ENCODE data around the gene DGCR6L. TPM values are rescaled to one million over a fixed set of nuclear protein-coding genes. Genes with fewer than 3 reads are reported as not detected.

DGCR6L gene
- total and polyA plus RNA-seq, 2 of the 4 experiments (the other 2 are of a cell fraction) = 65.4 to 80.4 TPM

DNA sequence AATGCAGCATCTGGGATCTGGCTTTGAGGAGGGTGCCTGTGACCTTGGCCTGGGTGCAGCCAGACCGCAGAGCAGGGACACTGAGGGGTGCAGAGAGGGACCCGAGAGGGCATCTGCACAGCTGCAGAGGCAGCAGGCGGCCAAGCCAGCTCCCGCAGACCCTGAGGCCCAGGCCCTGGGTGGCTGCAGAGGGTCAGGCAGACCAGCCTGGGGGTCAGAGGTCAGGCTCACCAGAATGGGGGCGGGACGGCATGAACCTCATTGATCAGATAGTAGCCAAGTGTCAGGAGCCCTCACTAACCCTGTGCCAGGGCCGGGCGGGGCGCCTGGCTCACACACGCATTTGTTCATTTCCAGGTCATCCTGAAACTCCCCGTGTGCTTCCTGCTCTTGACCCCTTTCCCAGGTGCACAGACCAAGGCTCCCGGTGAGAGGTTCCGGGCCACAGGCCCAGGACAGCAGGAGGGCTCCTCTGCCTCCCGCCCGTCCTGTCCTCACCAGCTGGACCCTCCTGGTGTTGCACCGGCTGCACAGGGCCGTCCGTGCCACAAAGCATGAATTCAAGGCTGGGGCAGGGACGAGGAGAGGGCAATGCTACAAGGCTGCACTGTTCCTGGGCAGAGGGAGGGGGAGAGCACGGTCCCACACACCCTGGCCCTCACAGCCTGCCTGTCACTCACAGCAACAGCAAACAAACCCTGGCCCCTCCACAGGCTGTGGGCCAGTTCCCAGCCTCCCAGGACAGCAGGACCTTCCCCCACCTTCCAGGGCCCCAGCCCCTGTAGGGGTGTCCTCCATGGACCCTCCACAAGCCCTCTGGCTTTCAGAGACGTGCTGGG is 55.0 kb downstream of the DGCR6L start:
- Histone ChIP-seq H4K5ac (ENCODE audit: low read depth, low read length) (no peak overlapping the region), H4K20me1 (ENCODE audit: insufficient read depth, low read length) (no peaks in the 10 kb centered on the region; the same call in none of the 2 replicates), H4K91ac (ENCODE audit: insufficient read depth, low read depth, low read length) (no peak overlapping the region), H3K56ac (ENCODE audit: extremely low read depth, insufficient read depth, low read length) (no peak overlapping the region), H2BK5ac (ENCODE audit: low read depth, low read length, poor library complexity, severe bottlenecking) (no peak overlapping the region), H2AK5ac (ENCODE audit: low read depth, low read length) (no peak overlapping the region), H2BK15ac (ENCODE audit: low read depth, low read length) (no peak overlapping the region), H2BK20ac (ENCODE audit: low read depth, low read length) (no peak overlapping the region), H2AFZ (replicated peaks; ENCODE audit: low read length, poor library complexity) (no peak overlapping the region), H3K4me1 (ENCODE audit: control insufficient read depth, insufficient read depth, low read length) (no peaks in the 10 kb centered on the region), H3K4me3 (ENCODE audit: insufficient read depth, low read depth, low read length) (no peak overlapping the region), H3K14ac (replicated peaks; ENCODE audit: low read depth, low read length) (no peak overlapping the region), H3K23ac (ENCODE audit: low read depth, low read length) (no peak overlapping the region), H3K18ac (ENCODE audit: low read depth, low read length) (no peak overlapping the region), H3K9me1 (ENCODE audit: insufficient read depth, low read length) (no peaks in the 10 kb centered on the region), H3K9ac (ENCODE audit: low read depth, low read length) (no peak overlapping the region), H3K4ac (ENCODE audit: low read depth, low read length) (no peak overlapping the region), H3K79me1 (ENCODE audit: low read depth in 1 of 2, low read length in 2 of 2) (no peaks in the 10 kb centered on the region), H2AK9ac (replicated peaks; ENCODE audit: low read depth, low read length, poor library complexity) (no peak overlapping the region), H2BK120ac (ENCODE audit: low read depth, low read length) (no peak overlapping the region), H3K27me3 (ENCODE audit: control insufficient read depth, insufficient read depth, low read length) (peaks cover 23% of the 10 kb centered on the region), H3K4me2 (ENCODE audit: low read depth, low read length) (no peak overlapping the region), H3K27ac (ENCODE audit: insufficient read depth, low read length) (no peak overlapping the region), H3K9me3 (ENCODE audit: control insufficient read depth, insufficient read depth, low read length) (no peaks in the 10 kb centered on the region), H3K36me3 (ENCODE audit: control insufficient read depth, insufficient read depth, low read length) (no peaks in the 10 kb centered on the region), H4K8ac (ENCODE audit: low read depth in 2 of 2, low read length in 2 of 2) (no peak overlapping the region)
- BruUV-seq (replicated peaks) = no TSS peak
- dilution Hi-C loops (cut with HindIII; ENCODE audit: low sequenced_read_pairs, unreplicated experiment) (no loop called here), intact Hi-C loops (cut with micrococcal nuclease) (loop anchor here (5.0 kb wide), 1 partner anchor 88 kb away; no protein-coding TSS in a partner anchor), in situ Hi-C loops (cut with MboI; ENCODE audit: low sequenced_read_pairs) (no loop called here)
- ChIA-PET POLR2A (ENCODE audit: unreplicated experiment) (no interaction called here), CTCF (no interaction called here)
- no peak for TF ChIP-seq BHLHE40 (IDR thresholded peaks at IDR 0.05; ENCODE audit: low read depth, low read length)
- no peak for TF ChIP-seq POLR2A (IDR thresholded peaks at IDR 0.05; ENCODE audit: low read depth, low read length)
- TF ChIP-seq FOS (IDR thresholded peaks at IDR 0.05; ENCODE audit: low read depth, low read length) = no peak
- TF ChIP-seq CTCF (conservative IDR thresholded peaks at IDR 0.05; ENCODE audit: low read depth, low read length) = no peak
- TF ChIP-seq CHD1 (IDR thresholded peaks at IDR 0.05; ENCODE audit: low read depth, low read length) = no peak
- no peak for TF ChIP-seq RAD21 (IDR thresholded peaks at IDR 0.05; ENCODE audit: low read length)
- DNase-seq (no peak), ATAC-seq (ENCODE audit: low read depth) (no peak)
- 35% methylated on average over 4 of the region's 21 CpGs; no CpG with 5 or more reads in 1 of the 2 experiments for WGBS, 2 experiments (ENCODE audit: extremely low coverage in 2 of 2, insufficient read length in 1 of 2)

Other genes starting within 250 kb of the DGCR6L start
- gene DGCR8, start 239.8 kb downstream of the DGCR6L start, total RNA-seq (2012; rRNA removed) = 16.7 and 22.8 TPM in 2 replicates
- gene DGCR8, start 239.8 kb downstream of the DGCR6L start, polyA plus RNA-seq (2012; rRNA removed) = 21.5 and 25.3 TPM in 2 replicates
- gene RANBP1, start 204.0 kb downstream of the DGCR6L start, total RNA-seq (2012; rRNA removed) = 173 and 271 TPM in 2 replicates
- 376 and 419 TPM in 2 replicates for gene RANBP1, start 204.0 kb downstream of the DGCR6L start, polyA plus RNA-seq (2012; rRNA removed)
- gene TRMT2A, start 202.8 kb downstream of the DGCR6L start, total RNA-seq (2012; rRNA removed) = 12.8 and 22.0 TPM in 2 replicates
- gene TRMT2A, start 202.8 kb downstream of the DGCR6L start, polyA plus RNA-seq (2012; rRNA removed) = 39.1 and 46.4 TPM in 2 replicates
- gene ZDHHC8, start 188.3 kb downstream of the DGCR6L start, total RNA-seq (2012; rRNA removed) = 2.5 and 4.4 TPM in 2 replicates
- gene ZDHHC8, start 188.3 kb downstream of the DGCR6L start, polyA plus RNA-seq (2012; rRNA removed) = 72.6 and 75.6 TPM in 2 replicates
- gene CCDC188, start 169.0 kb downstream of the DGCR6L start, total RNA-seq (2012; rRNA removed) = not detected in 2 replicates
- 0.10 and 0.32 TPM in 2 replicates for gene CCDC188, start 169.0 kb downstream of the DGCR6L start, polyA plus RNA-seq (2012; rRNA removed)
- gene RTN4R, start 51.7 kb downstream of the DGCR6L start, total RNA-seq (2012; rRNA removed) = 0.18 and 0.28 TPM in 2 replicates
- 0.94 and 1.2 TPM in 2 replicates for gene RTN4R, start 51.7 kb downstream of the DGCR6L start, polyA plus RNA-seq (2012; rRNA removed)
- 6.9 and 7.5 TPM in 2 replicates for gene ZNF74, start 74.1 kb upstream of the DGCR6L start, total RNA-seq (2012; rRNA removed)
- 8.4 TPM in 2 replicates for gene ZNF74, start 74.1 kb upstream of the DGCR6L start, polyA plus RNA-seq (2012; rRNA removed)
- gene SCARF2, start 117.8 kb upstream of the DGCR6L start, total RNA-seq (2012; rRNA removed) = 3.4 and 4.2 TPM in 2 replicates
- gene SCARF2, start 117.8 kb upstream of the DGCR6L start, polyA plus RNA-seq (2012; rRNA removed) = 37.0 and 55.8 TPM in 2 replicates
- gene KLHL22, start 175.7 kb upstream of the DGCR6L start, total RNA-seq (2012; rRNA removed) = 25.8 and 27.1 TPM in 2 replicates
- 28.7 and 30.1 TPM in 2 replicates for gene KLHL22, start 175.7 kb upstream of the DGCR6L start, polyA plus RNA-seq (2012; rRNA removed)
- gene MED15, start 187.6 kb upstream of the DGCR6L start, total RNA-seq (2012; rRNA removed) = 19.0 and 22.8 TPM in 2 replicates
- 68.8 and 71.5 TPM in 2 replicates for gene MED15, start 187.6 kb upstream of the DGCR6L start, polyA plus RNA-seq (2012; rRNA removed)